ENCODE data around the gene PLA2G4B.

The PLA2G4B gene

DNA sequence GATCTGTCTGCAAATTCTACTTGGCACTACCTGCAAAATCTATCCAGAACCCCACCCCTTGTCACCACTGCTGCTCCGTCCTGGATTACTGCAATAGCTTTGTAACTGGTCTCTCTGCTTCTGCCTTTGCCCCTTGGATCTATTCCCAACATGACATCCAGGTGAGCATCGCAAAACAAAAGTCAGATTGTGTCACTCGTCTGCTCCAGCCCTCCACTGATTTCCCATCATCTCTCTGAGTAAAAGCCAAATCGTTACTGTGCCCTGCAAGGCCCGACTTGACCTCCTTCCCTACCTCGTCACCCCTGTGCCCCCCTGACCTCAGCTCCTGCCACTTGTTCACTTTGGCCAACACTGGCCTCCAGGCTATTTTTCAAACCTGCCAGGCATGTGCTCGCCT lies 45.8 kb downstream of the PLA2G4B start:
- DNase-seq (ENCODE audit: low read depth), result no peak
- TF ChIP-seq, protein P1, sequence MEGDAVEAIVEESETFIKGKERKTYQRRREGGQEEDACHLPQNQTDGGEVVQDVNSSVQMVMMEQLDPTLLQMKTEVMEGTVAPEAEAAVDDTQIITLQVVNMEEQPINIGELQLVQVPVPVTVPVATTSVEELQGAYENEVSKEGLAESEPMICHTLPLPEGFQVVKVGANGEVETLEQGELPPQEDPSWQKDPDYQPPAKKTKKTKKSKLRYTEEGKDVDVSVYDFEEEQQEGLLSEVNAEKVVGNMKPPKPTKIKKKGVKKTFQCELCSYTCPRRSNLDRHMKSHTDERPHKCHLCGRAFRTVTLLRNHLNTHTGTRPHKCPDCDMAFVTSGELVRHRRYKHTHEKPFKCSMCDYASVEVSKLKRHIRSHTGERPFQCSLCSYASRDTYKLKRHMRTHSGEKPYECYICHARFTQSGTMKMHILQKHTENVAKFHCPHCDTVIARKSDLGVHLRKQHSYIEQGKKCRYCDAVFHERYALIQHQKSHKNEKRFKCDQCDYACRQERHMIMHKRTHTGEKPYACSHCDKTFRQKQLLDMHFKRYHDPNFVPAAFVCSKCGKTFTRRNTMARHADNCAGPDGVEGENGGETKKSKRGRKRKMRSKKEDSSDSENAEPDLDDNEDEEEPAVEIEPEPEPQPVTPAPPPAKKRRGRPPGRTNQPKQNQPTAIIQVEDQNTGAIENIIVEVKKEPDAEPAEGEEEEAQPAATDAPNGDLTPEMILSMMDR (IDR thresholded peaks at IDR 0.05; ENCODE audit: low read length, missing control alignments), result no peak
- H3K4me3 ChIP-seq (replicated peaks; ENCODE audit: low read depth, low read length), result no peak overlapping the region

DNA sequence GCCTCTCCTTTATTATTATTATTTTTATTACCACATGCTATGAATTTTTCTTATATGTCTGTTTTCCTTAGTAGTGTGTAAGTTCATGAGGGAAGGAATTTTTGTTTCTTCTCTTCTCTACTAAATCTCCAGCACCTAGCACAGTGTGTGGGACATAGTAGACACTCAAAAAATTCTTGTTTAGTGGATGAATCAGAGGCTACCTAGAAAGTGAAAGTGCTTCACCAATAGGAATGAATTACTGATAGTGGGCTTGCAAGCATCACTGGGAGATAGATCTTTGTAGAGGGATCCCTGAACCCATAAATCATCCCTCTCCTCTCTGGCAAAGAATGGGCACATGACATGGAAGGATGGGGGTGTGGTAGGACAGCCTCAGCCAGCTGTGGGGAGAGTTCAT lies 46.7 kb downstream of the PLA2G4B start:
- no peak for DNase-seq (ENCODE audit: low read depth)
- TF ChIP-seq, protein P1 (IDR thresholded peaks at IDR 0.05; ENCODE audit: low read length, missing control alignments), result no peak
- H3K4me3 ChIP-seq (replicated peaks; ENCODE audit: low read depth, low read length), result no peak overlapping the region

- no peak overlapping the region for H3K4me3 ChIP-seq (replicated peaks; ENCODE audit: low read depth, low read length)
- DNase-seq (ENCODE audit: low read depth), result no peak
- TF ChIP-seq, protein P1 (IDR thresholded peaks at IDR 0.05; ENCODE audit: low read length, missing control alignments), result no peak
Measured at GRCh38 chr15:41885841-41886240, 47.2 kb downstream of the PLA2G4B start.

DNA sequence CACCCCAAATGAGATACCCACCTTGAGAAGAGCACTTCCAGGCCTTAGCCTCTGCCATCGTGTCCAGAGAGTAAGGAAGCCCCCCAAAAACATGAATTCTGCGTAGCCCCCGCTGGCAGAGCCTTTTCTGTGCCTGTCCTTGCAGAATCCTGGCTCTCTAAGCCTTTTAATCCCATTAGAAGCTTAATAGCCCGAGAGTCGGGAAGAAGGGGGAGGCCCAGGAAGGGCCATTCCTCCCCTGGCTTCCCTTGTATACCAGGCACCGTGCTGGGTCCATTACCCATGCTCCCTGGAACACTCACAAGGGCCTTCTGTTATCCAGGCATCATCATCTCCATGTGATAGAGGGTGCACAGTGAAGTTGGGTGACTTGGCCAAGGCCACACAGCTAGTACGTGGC lies 48.1 kb downstream of the PLA2G4B start:
- H3K4me3 ChIP-seq (replicated peaks; ENCODE audit: low read depth, low read length), result no peak overlapping the region
- TF ChIP-seq, protein P1 (IDR thresholded peaks at IDR 0.05; ENCODE audit: low read length, missing control alignments), result no peak
- no peak for DNase-seq (ENCODE audit: low read depth)

DNA sequence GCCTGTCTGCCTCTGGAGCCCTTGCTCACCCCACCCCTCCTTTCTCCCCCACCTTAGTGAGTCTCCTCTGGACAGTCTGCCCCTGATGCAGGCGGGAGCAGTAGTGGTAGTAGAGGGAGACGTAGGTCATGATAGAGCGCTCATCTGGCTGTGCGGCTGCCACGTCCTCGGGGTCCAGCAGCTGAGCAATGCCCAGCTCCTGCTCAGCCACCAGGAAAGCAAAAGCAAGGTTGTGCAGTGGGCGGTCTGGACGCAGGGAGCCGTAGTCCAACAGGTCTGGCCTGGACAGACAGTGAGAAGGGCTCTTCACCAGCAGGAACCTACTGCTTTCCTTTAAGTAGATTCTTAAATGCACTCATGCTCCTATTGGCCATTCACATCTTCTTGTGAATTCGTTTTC lies 48.5 kb downstream of the PLA2G4B start:
- no peak for DNase-seq (ENCODE audit: low read depth)
- H3K4me3 ChIP-seq (replicated peaks; ENCODE audit: low read depth, low read length), result no peak overlapping the region
- TF ChIP-seq, protein P1 (IDR thresholded peaks at IDR 0.05; ENCODE audit: low read length, missing control alignments), result no peak

DNA sequence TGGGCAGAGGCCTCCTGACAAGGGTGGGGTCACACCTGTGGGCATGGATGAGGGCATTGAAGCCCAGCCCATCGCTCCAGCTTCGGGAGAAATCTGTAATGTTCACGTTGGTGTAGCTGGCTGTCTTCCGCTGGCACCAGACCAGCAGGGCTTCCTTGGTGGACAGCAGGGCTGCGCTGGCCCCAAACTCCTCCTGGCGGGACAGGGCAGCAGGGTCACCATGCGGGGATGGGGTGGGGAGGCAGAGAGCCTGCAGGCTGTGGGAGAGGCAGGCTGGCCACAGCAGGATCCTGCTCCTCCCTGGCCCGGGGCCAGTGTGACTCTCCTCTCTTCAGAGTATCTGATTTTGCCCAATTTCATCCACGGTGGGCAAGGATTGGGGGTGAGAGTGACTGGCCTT lies 49.2 kb downstream of the PLA2G4B start:
- TF ChIP-seq, protein P1 (IDR thresholded peaks at IDR 0.05; ENCODE audit: low read length, missing control alignments), result no peak
- H3K4me3 ChIP-seq (replicated peaks; ENCODE audit: low read depth, low read length), result no peak overlapping the region
- no peak for DNase-seq (ENCODE audit: low read depth)

GRCh38 chr15:41888662-41889253 lies 50.1 kb downstream of the PLA2G4B start:
- no peak for DNase-seq (ENCODE audit: low read depth)
- TF ChIP-seq, protein P1 (IDR thresholded peaks at IDR 0.05; ENCODE audit: low read length, missing control alignments), result no peak
- H3K4me3 ChIP-seq (replicated peaks; ENCODE audit: low read depth, low read length), result no peak overlapping the region

All from fibroblast of pulmonary artery (primary cell).